HTR-8/SVneo (cell line): Measurements from ENCODE around the gene NHSL2.

Source experiments
- DNase-seq: peaks from one replicate; pipeline ENCODE4 v3.0.0; 2011; ENCODE audit warnings: low spot score, mixed read lengths; ENCODE audit not compliant: insufficient read length
- FAIRE-seq: peaks from 2 replicates; lab custom pipeline; 2011; peaks lifted over from hg19 to GRCh38; lab: Jason Lieb, UNC

Gene NHSL2

GRCh38 chrX:72031634-72032033, 121.0 kb downstream of the NHSL2 start:
- DNase-seq (no peak), FAIRE-seq (no peak)

- DNase-seq, result no peak
- no peak for FAIRE-seq
These were observed 127.0 kb downstream of the NHSL2 start for GRCh38 chrX:72037601-72038000.

- DNase-seq, result no peak
- FAIRE-seq, result no peak
These were observed 127.4 kb downstream of the NHSL2 start for GRCh38 chrX:72038016-72038415.

- DNase-seq (no peak), FAIRE-seq (no peak)
These were observed 128.2 kb downstream of the NHSL2 start for GRCh38 chrX:72038868-72039267.

- DNase-seq, result no peak
- FAIRE-seq, result no peak
These were observed 129.9 kb downstream of the NHSL2 start for GRCh38 chrX:72040506-72040905.

GRCh38 chrX:72041176-72041575, 130.5 kb downstream of the NHSL2 start:
- FAIRE-seq, result no peak
- DNase-seq, result no peak

GRCh38 chrX:72041871-72042851, 131.5 kb downstream of the NHSL2 start:
- peak; percentile 58 for FAIRE-seq

GRCh38 chrX:72042852-72043248, 132.2 kb downstream of the NHSL2 start:
- DNase-seq (no peak), FAIRE-seq (no peak)

More at GRCh38 chrX:72041871-72042851, 131.5 kb downstream of the NHSL2 start:
- no peak for DNase-seq

- DNase-seq, result no peak
- no peak for FAIRE-seq
These were observed 133.0 kb downstream of the NHSL2 start for GRCh38 chrX:72043636-72044035.

GRCh38 chrX:72045141-72045540, 134.5 kb downstream of the NHSL2 start:
- FAIRE-seq, result peak; percentile 44

GRCh38 chrX:72045552-72046277, 135.1 kb downstream of the NHSL2 start:
- FAIRE-seq, result no peak

More at GRCh38 chrX:72045141-72045540, 134.5 kb downstream of the NHSL2 start:
- DNase-seq, result no peak

GRCh38 chrX:72046447-72046846, 135.8 kb downstream of the NHSL2 start:
- DNase-seq (no peak), FAIRE-seq (no peak)

More at GRCh38 chrX:72045552-72046277, 135.1 kb downstream of the NHSL2 start:
- DNase-seq, result peak; percentile 39

- no peak for FAIRE-seq
- DNase-seq, result no peak
These were observed 138.1 kb downstream of the NHSL2 start for GRCh38 chrX:72048510-72049455.

- DNase-seq (no peak), FAIRE-seq (no peak)
These were observed 139.4 kb downstream of the NHSL2 start for GRCh38 chrX:72050011-72050410.

- no peak for DNase-seq
- no peak for FAIRE-seq
These were observed 140.9 kb downstream of the NHSL2 start for GRCh38 chrX:72051589-72051988.

- peak; percentile 26 for DNase-seq
- FAIRE-seq, result no peak
These were observed 141.9 kb downstream of the NHSL2 start for GRCh38 chrX:72052415-72053090.

- FAIRE-seq (no peak), DNase-seq (no peak)
These were observed 142.9 kb downstream of the NHSL2 start for GRCh38 chrX:72053508-72053907.

- DNase-seq, result no peak
- FAIRE-seq, result peak; percentile 20
These were observed 144.3 kb downstream of the NHSL2 start for GRCh38 chrX:72054779-72055489.

GRCh38 chrX:72057331-72057730, 146.7 kb downstream of the NHSL2 start:
- FAIRE-seq (no peak), DNase-seq (no peak)
